Measurements from ENCODE around the gene ATL3. TPM values are rescaled to one million over a fixed set of nuclear protein-coding genes. Genes with fewer than 3 reads are reported as not detected.

The ATL3 gene
- total and polyA plus RNA-seq, 2 donors (not counting 1 experiment from before 2014, with no cell fraction given), result 111 to 147 TPM

DNA sequence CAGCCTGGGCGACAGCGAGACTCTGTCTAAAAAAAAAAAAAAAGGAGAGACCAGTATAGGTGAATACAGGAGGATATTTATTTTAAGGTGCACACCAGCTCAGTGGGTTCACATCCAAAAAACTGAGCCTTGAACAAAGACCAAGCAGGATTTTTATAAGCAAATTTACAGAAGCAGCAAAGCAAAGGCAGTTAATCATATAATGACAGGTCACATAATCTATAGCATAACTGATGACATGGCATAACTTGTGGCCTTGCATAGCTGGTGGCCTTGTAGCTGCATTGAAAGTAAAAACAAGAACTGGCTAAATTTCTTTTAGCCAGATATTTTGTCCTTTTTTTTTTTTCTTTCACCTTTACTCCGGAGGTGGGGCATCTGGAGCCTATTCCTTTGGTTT, 54.2 kb downstream of the ATL3 start:
- Histone ChIP-seq H3K4me2 (ENCODE audit: extremely low read depth, insufficient read depth, low read length) (no peak overlapping the region), H3K4me3 (replicated peaks in 1 of 4; ENCODE audit: control extremely low read depth in 1 of 4, insufficient read depth in 1 of 4, low read depth in 3 of 4, low read length in 4 of 4) (no peak overlapping the region), H3K4me1 (ENCODE audit: control insufficient read depth, extremely low read depth, insufficient read depth, low read length) (no peaks in the 10 kb centered on the region), H4K20me1 (ENCODE audit: control insufficient read depth, extremely low read depth, insufficient read depth, low read length) (no peaks in the 10 kb centered on the region), H3K9ac (ENCODE audit: insufficient read depth, low read length) (no peak overlapping the region), H3K36me3 (ENCODE audit: control insufficient read depth, insufficient read depth, low read length) (no peaks in the 10 kb centered on the region), H3K9me3 (ENCODE audit: control insufficient read depth, insufficient read depth, low read depth, low read length) (no peaks in the 10 kb centered on the region), H3K27me3 (ENCODE audit: control insufficient read depth, insufficient read depth, low read length) (no peaks in the 10 kb centered on the region), H3K79me2 (ENCODE audit: control insufficient read depth, insufficient read depth, low read length) (no peaks in the 10 kb centered on the region), H2AFZ (ENCODE audit: low read length) (no peak overlapping the region), H3K27ac (ENCODE audit: insufficient read depth, low read length) (no peak overlapping the region)
- DNase-seq (ENCODE audit: low read depth in 2 of 2), result no peak
- TF ChIP-seq CTCF (conservative IDR thresholded peaks at IDR 0.05 in 1 of 2, IDR thresholded peaks at IDR 0.05 in 1 of 2; ENCODE audit: low read depth in 1 of 2, low read length in 2 of 2), result no peak
- TF ChIP-seq EZH2 (IDR thresholded peaks at IDR 0.05; ENCODE audit: low read length, missing control alignments), result no peak

DNA sequence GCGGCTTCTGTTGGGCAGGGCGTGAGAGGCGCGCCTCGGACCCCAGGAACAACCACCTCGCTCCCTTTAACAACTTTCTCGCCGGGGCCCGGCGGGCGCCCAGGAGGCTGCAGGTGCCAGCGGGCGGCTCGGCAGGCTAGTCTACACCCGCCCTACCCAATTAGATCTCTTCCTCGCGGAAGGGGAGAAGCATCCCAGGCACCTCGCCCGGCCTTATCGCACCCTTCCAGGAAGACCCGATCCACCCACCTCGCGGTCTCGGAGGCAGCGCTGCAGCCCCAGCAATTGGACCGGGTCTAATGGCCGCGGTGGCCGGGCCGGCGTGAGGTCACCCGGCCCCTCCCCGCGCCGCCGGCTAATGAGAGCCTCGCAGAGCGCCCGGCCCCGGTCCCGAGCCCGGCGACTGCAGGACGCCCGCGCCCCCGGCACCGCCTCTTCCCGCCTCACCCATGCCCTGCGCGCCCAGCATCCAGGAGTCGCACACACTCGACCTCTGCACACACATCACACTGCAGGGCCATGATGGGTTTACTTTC, 57.0 kb downstream of the ATL3 start, which contains the start of gene PLAAT3:
TSS of gene PLAAT3 (minus strand) at position 298 of the 536 bp plus-strand sequence. CDS start 419 bp downstream, outside the sequence.
- H3K4me1 ChIP-seq (ENCODE audit: control insufficient read depth, extremely low read depth, insufficient read depth, low read length), result no peaks in the 10 kb centered on the region
- H3K4me2 ChIP-seq (ENCODE audit: extremely low read depth, insufficient read depth, low read length), result peak within 1 kb of the TSS; percentile 88
- peak within 1 kb of the TSS; percentile 50 for H3K27ac ChIP-seq (ENCODE audit: insufficient read depth, low read length)
- peak within 1 kb of the TSS; percentile 87 for H2AFZ ChIP-seq (ENCODE audit: low read length)
- peak within 1 kb of the TSS; percentile 54 to 84 (median 72) for H3K4me3 ChIP-seq (replicated peaks in 1 of 4; ENCODE audit: control extremely low read depth in 1 of 4, insufficient read depth in 1 of 4, low read depth in 3 of 4, low read length in 4 of 4)
- DNase-seq (ENCODE audit: low read depth in 2 of 2), result peak; percentile 48 to 59
- H3K79me2 ChIP-seq (ENCODE audit: control insufficient read depth, insufficient read depth, low read length), result no peaks in the 10 kb centered on the region
- no peaks in the 10 kb centered on the region for H4K20me1 ChIP-seq (ENCODE audit: control insufficient read depth, extremely low read depth, insufficient read depth, low read length)
- H3K9ac ChIP-seq (ENCODE audit: insufficient read depth, low read length), result peak within 1 kb of the TSS; percentile 32
- H3K9me3 ChIP-seq (ENCODE audit: control insufficient read depth, insufficient read depth, low read depth, low read length), result no peaks in the 10 kb centered on the region
- no peaks in the 10 kb centered on the region for H3K36me3 ChIP-seq (ENCODE audit: control insufficient read depth, insufficient read depth, low read length)
- TF ChIP-seq EZH2 (IDR thresholded peaks at IDR 0.05; ENCODE audit: low read length, missing control alignments) (no peak), CTCF (conservative IDR thresholded peaks at IDR 0.05 in 1 of 2, IDR thresholded peaks at IDR 0.05 in 1 of 2; ENCODE audit: low read depth in 1 of 2, low read length in 2 of 2) (no peak)
- H3K27me3 ChIP-seq (ENCODE audit: control insufficient read depth, insufficient read depth, low read length), result no peaks in the 10 kb centered on the region

- no peak for TF ChIP-seq CTCF (conservative IDR thresholded peaks at IDR 0.05 in 1 of 2, IDR thresholded peaks at IDR 0.05 in 1 of 2; ENCODE audit: low read depth in 1 of 2, low read length in 2 of 2)
- TF ChIP-seq EZH2 (IDR thresholded peaks at IDR 0.05; ENCODE audit: low read length, missing control alignments), result no peak
- no peak for DNase-seq (ENCODE audit: low read depth in 2 of 2)
- H3K27me3 ChIP-seq (ENCODE audit: control insufficient read depth, insufficient read depth, low read length), result no peaks in the 10 kb centered on the region
Observed at GRCh38 chr11:63613517-63614135, 57.5 kb downstream of the ATL3 start.

More at GRCh38 chr11:63613517-63614135, 57.5 kb downstream of the ATL3 start:
- Histone ChIP-seq H3K27ac (ENCODE audit: insufficient read depth, low read length) (peak overlapping the region; percentile 50), H3K4me1 (ENCODE audit: control insufficient read depth, extremely low read depth, insufficient read depth, low read length) (no peaks in the 10 kb centered on the region), H3K4me2 (ENCODE audit: extremely low read depth, insufficient read depth, low read length) (peak overlapping the region; percentile 88), H2AFZ (ENCODE audit: low read length) (peak overlapping the region; percentile 87), H4K20me1 (ENCODE audit: control insufficient read depth, extremely low read depth, insufficient read depth, low read length) (no peaks in the 10 kb centered on the region), H3K36me3 (ENCODE audit: control insufficient read depth, insufficient read depth, low read length) (no peaks in the 10 kb centered on the region), H3K79me2 (ENCODE audit: control insufficient read depth, insufficient read depth, low read length) (no peaks in the 10 kb centered on the region), H3K9me3 (ENCODE audit: control insufficient read depth, insufficient read depth, low read depth, low read length) (no peaks in the 10 kb centered on the region), H3K9ac (ENCODE audit: insufficient read depth, low read length) (peak overlapping the region; percentile 32), H3K4me3 (replicated peaks in 1 of 4; ENCODE audit: control extremely low read depth in 1 of 4, insufficient read depth in 1 of 4, low read depth in 3 of 4, low read length in 4 of 4) (peak overlapping the region; percentile 54 to 84 (median 72))
